Gastroesophageal sphincter (tissue), 3 donors: Measurements from ENCODE around the gene VMP1.

Experiments
- CTCF ChIP-seq, 4 experiments: fragments of 200-600 bp in 2 of 4; fragments of 450-650 bp in 2 of 4; sonication (generic) in 1 of 4; IDR thresholded peaks; one replicate each; pipeline ENCODE4 v1.5.1; 2017 to 2019; ENCODE audit warnings: antibody characterized with exemption in 4 of 4, mild to moderate bottlenecking in 2 of 4, moderate library complexity in 2 of 4
- EP300 ChIP-seq: sonication (generic); formaldehyde crosslinking; IDR thresholded peaks from one replicate; pipeline ENCODE4 v1.6.1; 2017; ENCODE audit warnings: antibody characterized with exemption, mild to moderate bottlenecking

GRCh38 chr17:59811209-59811608 is 103.8 kb downstream of the VMP1 start:
- no peak for TF ChIP-seq CTCF (IDR thresholded peaks at IDR 0.05)
- no peak for TF ChIP-seq EP300
